H1 (cell line): ENCODE results near the gene BUD23.

Experiments
- EP300 ChIP-seq, 2 experiments: IDR thresholded peaks; 1 replicate in 1 of 2; 2 replicates in 1 of 2; pipeline ENCODE4 v1.6.1; 2011 to 2012; ENCODE audit warnings: low read depth in 2 of 2, low read length in 2 of 2, mild to moderate bottlenecking in 2 of 2, borderline replicate concordance in 1 of 2, inconsistent platforms in 1 of 2, moderate library complexity in 1 of 2
- GABPA ChIP-seq: IDR thresholded peaks from 2 replicates; pipeline ENCODE4 v1.6.1; 2011; ENCODE audit warnings: mild to moderate bottlenecking, low read length, moderate library complexity, borderline replicate concordance; ENCODE audit not compliant: insufficient read depth
- JUN ChIP-seq: IDR thresholded peaks from 2 replicates; pipeline ENCODE4 v1.6.1; 2011; ENCODE audit warnings: low read depth, mild to moderate bottlenecking, improper control_type of control experiment, low read length
- POLR2A ChIP-seq, 2 experiments: IDR thresholded peaks; 1 replicate in 1 of 2; 2 replicates in 1 of 2; pipeline ENCODE4 v1.6.1; 2011; ENCODE audit warnings: low read depth in 2 of 2, low read length in 2 of 2, mild to moderate bottlenecking in 2 of 2; ENCODE audit errors: control extremely low read depth in 1 of 2
- POLR2AphosphoS5 ChIP-seq: IDR thresholded peaks from 2 replicates; pipeline ENCODE4 v1.6.1; 2011; ENCODE audit warnings: low read depth, low read length
- SP1 ChIP-seq: IDR thresholded peaks from 2 replicates; pipeline ENCODE4 v1.6.1; 2011; ENCODE audit warnings: low read depth, low read length
- TF ChIP-seq, protein P1 (sequence below), 3 experiments: IDR thresholded peaks; 1 replicate in 2 of 3; 2 replicates in 1 of 3; pipeline versions ENCODE4 v1.5.1 to v1.6.1; 2011; ENCODE audit warnings: low read length in 3 of 3, mild to moderate bottlenecking in 3 of 3, inconsistent platforms in 2 of 3, low read depth in 1 of 3, moderate library complexity in 1 of 3; ENCODE audit not compliant: insufficient read depth in 1 of 3; ENCODE audit errors: control extremely low read depth in 1 of 3
- TF ChIP-seq, protein P2 (sequence below): IDR thresholded peaks from 2 replicates; pipeline ENCODE4 v1.6.1; 2012; ENCODE audit warnings: inconsistent platforms

DNA sequence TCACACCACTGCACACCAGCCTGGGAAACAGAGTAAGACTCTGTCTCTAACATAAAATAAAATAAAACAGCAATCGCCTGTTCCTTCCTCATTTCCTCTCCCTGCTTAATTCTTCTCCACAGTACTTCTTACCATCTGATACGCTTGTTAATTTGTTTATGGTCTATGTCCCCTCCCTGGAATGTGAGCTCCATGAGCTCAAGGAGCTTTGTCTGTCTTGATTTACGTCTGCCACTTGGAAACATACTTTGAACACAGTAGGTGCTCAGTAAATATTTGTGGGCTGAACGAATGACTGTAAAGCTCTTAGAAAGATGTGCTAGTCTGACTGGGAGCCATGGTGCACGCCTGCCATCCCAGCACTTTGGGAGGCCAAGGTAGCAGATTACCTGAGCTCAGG lies 45.2 kb downstream of the BUD23 start:
- TF ChIP-seq, protein P1, sequence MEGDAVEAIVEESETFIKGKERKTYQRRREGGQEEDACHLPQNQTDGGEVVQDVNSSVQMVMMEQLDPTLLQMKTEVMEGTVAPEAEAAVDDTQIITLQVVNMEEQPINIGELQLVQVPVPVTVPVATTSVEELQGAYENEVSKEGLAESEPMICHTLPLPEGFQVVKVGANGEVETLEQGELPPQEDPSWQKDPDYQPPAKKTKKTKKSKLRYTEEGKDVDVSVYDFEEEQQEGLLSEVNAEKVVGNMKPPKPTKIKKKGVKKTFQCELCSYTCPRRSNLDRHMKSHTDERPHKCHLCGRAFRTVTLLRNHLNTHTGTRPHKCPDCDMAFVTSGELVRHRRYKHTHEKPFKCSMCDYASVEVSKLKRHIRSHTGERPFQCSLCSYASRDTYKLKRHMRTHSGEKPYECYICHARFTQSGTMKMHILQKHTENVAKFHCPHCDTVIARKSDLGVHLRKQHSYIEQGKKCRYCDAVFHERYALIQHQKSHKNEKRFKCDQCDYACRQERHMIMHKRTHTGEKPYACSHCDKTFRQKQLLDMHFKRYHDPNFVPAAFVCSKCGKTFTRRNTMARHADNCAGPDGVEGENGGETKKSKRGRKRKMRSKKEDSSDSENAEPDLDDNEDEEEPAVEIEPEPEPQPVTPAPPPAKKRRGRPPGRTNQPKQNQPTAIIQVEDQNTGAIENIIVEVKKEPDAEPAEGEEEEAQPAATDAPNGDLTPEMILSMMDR (IDR thresholded peaks at IDR 0.05; ENCODE audit: control extremely low read depth in 1 of 3, insufficient read depth in 1 of 3, low read depth in 1 of 3, low read length in 3 of 3) = no peak
- no peak for TF ChIP-seq GABPA
- TF ChIP-seq, protein P2, sequence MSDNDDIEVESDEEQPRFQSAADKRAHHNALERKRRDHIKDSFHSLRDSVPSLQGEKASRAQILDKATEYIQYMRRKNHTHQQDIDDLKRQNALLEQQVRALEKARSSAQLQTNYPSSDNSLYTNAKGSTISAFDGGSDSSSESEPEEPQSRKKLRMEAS = no peak
- no peak for TF ChIP-seq POLR2AphosphoS5
- no peak for TF ChIP-seq SP1
- no peak for TF ChIP-seq JUN
- TF ChIP-seq POLR2A (IDR thresholded peaks at IDR 0.05; ENCODE audit: control extremely low read depth in 1 of 2, low read depth in 2 of 2, low read length in 2 of 2) = no peak
- no peak for TF ChIP-seq EP300 (IDR thresholded peaks at IDR 0.05; ENCODE audit: borderline replicate concordance in 1 of 2, low read depth in 2 of 2, low read length in 2 of 2)
